Type B pancreatic cell (in vitro differentiated cells): ENCODE results near the gene EDC3. TPM values are rescaled to one million over a fixed set of nuclear protein-coding genes. Genes with fewer than 3 reads are reported as not detected.

Experiments
- DNase-seq: peaks from one replicate; pipeline ENCODE4 v3.0.0; 2021; ENCODE audit warnings: mixed read lengths; ENCODE audit not compliant: unreplicated experiment; ENCODE audit errors: extremely low spot score
- H3K27ac Mint-ChIP-seq: 2 replicates; pipeline ENCODE4 v1.8.0; 2021; ENCODE audit warnings: mild to moderate bottlenecking, mixed read lengths
- H3K27me3 Mint-ChIP-seq: 2 replicates; pipeline ENCODE4 v1.8.0; 2021; ENCODE audit warnings: mixed read lengths
- H3K36me3 Mint-ChIP-seq: 2 replicates; pipeline ENCODE4 v1.8.0; 2021; ENCODE audit warnings: mixed read lengths
- H3K4me1 Mint-ChIP-seq: one replicate; pipeline ENCODE4 v1.8.0; 2021; ENCODE audit warnings: mixed read lengths; ENCODE audit not compliant: unreplicated experiment
- H3K4me3 Mint-ChIP-seq: 2 replicates; pipeline ENCODE4 v1.8.0; 2021; ENCODE audit warnings: mild to moderate bottlenecking, mixed read lengths
- H3K9me3 Mint-ChIP-seq: 2 replicates; pipeline ENCODE4 v1.8.0; 2021; ENCODE audit warnings: mixed read lengths
- total RNA-seq: library from RNA; stranded (reverse); gene quantifications from 2 replicates; pipeline ENCODE4 v1.2.1, GENCODE V29; 2021; ENCODE audit warnings: low replicate concordance
- TF ChIP-seq, protein P1 (sequence below): fragments of 200-600 bp; sonication (generic); conservative IDR thresholded peaks from 2 replicates; pipeline ENCODE4 v1.5.0; 2021; ENCODE audit warnings: antibody characterized with exemption, mild to moderate bottlenecking

The EDC3 gene
- total RNA-seq, 1 donor from 2014 or later, result 72.3 TPM

- no peaks in the 10 kb centered on the region for H3K9me3 Mint-ChIP-seq
- H3K27me3 Mint-ChIP-seq, result no peaks in the 10 kb centered on the region
- TF ChIP-seq, protein P1, sequence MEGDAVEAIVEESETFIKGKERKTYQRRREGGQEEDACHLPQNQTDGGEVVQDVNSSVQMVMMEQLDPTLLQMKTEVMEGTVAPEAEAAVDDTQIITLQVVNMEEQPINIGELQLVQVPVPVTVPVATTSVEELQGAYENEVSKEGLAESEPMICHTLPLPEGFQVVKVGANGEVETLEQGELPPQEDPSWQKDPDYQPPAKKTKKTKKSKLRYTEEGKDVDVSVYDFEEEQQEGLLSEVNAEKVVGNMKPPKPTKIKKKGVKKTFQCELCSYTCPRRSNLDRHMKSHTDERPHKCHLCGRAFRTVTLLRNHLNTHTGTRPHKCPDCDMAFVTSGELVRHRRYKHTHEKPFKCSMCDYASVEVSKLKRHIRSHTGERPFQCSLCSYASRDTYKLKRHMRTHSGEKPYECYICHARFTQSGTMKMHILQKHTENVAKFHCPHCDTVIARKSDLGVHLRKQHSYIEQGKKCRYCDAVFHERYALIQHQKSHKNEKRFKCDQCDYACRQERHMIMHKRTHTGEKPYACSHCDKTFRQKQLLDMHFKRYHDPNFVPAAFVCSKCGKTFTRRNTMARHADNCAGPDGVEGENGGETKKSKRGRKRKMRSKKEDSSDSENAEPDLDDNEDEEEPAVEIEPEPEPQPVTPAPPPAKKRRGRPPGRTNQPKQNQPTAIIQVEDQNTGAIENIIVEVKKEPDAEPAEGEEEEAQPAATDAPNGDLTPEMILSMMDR, result no peak
- no peak for DNase-seq
- peak overlapping the region; percentile 29 for H3K27ac Mint-ChIP-seq
- H3K4me3 Mint-ChIP-seq, result peak overlapping the region; percentile 51
- H3K36me3 Mint-ChIP-seq, result peaks cover 6% of the 10 kb centered on the region
- peaks cover 33% of the 10 kb centered on the region for H3K4me1 Mint-ChIP-seq
Measured at GRCh38 chr15:74618841-74619596, 76.8 kb downstream of the EDC3 start.

DNA sequence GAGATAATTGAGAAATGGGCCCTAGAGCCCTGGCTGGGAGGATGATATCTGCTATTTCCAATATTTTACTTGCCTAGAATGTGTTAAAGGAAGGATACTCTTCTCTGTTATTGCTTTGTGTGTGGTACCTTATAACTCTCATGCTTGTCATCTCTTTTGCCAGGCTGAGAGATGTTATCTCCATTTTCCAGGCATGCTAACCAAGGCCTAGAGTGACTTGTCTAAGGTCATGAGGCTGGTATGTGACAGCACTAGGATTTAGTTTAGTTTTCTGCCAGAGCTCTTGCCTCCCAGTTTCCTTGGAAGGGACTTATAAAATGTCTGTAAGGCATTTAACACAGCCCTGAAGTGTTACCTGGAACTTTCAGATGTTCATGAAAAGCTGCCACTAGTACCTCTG lies 78.8 kb downstream of the EDC3 start:
- DNase-seq, result no peak
- Mint-ChIP-seq H3K27ac (peak overlapping the region; percentile 91), H3K27me3 (peaks cover 4% of the 10 kb centered on the region), H3K4me1 (peaks cover 33% of the 10 kb centered on the region), H3K9me3 (no peaks in the 10 kb centered on the region), H3K4me3 (peak overlapping the region; percentile 94), H3K36me3 (peaks cover 6% of the 10 kb centered on the region)
- TF ChIP-seq, protein P1, result no peak

DNA sequence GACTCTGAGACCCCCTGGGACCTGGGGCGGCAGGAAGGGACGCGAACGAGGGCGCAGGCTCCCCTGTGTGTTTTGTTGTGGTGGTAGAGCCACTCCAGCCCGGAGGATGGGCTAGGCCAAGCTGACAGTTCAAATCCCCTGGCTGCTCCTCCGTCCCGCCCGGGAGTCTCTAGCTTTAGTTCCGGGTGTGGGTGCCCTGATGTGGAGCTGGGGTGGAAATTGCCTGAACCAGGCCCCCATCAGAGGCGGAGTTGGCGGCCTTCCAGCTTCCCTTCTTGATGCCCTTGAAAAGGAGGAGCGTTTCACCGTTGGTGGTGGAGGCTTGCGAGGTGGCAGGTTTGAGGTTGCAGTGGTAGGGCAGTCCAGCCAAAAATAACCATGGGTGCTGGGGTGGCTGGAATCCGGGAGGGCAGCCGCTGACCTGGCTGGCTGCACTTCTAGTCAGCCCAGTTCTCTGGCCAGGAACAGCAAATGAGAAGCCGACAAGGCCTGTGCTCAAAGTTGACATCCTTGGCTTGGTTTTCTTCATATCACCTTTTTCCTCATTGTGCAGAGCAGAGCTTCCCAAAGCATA lies 79.4 kb downstream of the EDC3 start:
- peaks cover 29% of the 10 kb centered on the region for H3K4me1 Mint-ChIP-seq
- peak overlapping the region; percentile 91 for H3K27ac Mint-ChIP-seq

DNA sequence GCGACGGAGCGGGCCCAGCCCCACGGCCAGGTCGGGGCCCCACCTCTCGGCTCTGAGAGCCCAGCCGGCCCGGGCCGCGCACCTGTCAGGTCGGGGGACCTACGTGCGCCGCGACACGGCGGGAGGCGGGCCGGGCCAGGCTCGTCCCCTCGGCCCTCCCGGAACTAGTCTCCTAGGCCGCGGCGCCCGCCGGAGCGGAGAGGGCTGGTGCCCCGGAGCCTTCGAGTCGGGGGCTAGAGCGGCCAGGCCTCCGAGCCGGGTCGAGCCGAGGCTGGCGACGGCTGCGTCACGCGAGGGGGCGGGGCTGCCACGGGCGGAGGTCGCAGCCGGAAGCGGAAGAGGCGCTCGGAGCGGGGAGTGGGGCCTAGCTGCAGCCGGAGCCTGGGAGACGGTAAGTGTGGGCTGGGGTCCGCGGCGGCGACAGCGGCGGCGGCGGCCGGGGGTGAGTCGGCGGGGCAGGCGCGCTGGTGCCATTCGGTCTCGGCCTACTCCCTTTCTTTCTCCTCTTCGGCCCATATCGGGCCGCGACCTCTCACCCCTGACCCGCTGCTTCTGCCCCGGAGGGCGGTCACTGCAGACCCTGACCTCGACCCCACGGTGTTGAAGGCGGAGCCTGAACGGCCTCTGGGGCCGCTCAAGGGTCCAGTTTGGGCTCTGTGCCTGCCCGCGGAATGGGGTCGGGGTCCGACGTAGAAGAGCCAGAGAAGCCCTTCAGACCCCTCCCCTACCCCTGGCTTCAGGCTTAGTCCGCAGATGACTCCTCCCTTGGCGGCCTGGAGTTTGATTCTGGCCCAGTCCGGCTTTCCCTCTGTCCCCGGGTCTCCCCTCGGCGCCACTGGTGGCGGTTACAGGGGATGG lies 80.1 kb downstream of the EDC3 start, which contains the start of gene CLK3:
TSS of gene CLK3 (plus strand) at position 329 of the 858 bp plus-strand sequence. CDS start 3,361 bp downstream, outside the sequence.
- Mint-ChIP-seq H3K4me3 (peak within 1 kb of the TSS; percentile 94), H3K27me3 (peaks cover 4% of the 10 kb centered on the region), H3K4me1 (peaks cover 23% of the 10 kb centered on the region), H3K27ac (peak within 1 kb of the TSS; percentile 92), H3K9me3 (no peaks in the 10 kb centered on the region), H3K36me3 (no peaks in the 10 kb centered on the region)
- peak; percentile 98 for DNase-seq
- TF ChIP-seq, protein P1, result no peak

More for the DNA sequence above, 79.4 kb downstream of the EDC3 start:
- H3K36me3 Mint-ChIP-seq, result peaks cover 6% of the 10 kb centered on the region
- peak overlapping the region; percentile 94 for H3K4me3 Mint-ChIP-seq
- TF ChIP-seq, protein P1, result no peak
- DNase-seq, result no peak
- H3K27me3 Mint-ChIP-seq, result peaks cover 4% of the 10 kb centered on the region
- H3K9me3 Mint-ChIP-seq, result no peaks in the 10 kb centered on the region

- peak overlapping the region; percentile 94 for H3K4me3 Mint-ChIP-seq
- no peaks in the 10 kb centered on the region for H3K36me3 Mint-ChIP-seq
- H3K27ac Mint-ChIP-seq, result peak overlapping the region; percentile 92
- peak; percentile 85 for DNase-seq
- H3K4me1 Mint-ChIP-seq, result peaks cover 23% of the 10 kb centered on the region
- TF ChIP-seq, protein P1, result no peak
- no peaks in the 10 kb centered on the region for H3K9me3 Mint-ChIP-seq
- peaks cover 4% of the 10 kb centered on the region for H3K27me3 Mint-ChIP-seq
Measured at GRCh38 chr15:74614744-74615507, 80.9 kb downstream of the EDC3 start.
